Measurements from ENCODE around the gene TSPAN17. TPM values are rescaled to one million over a fixed set of nuclear protein-coding genes. Genes with fewer than 3 reads are reported as not detected.

The TSPAN17 gene
- total and polyA plus RNA-seq, 9 donors, result 7.5 to 28.5 (median 14.9) TPM

- intact Hi-C loops (cut with DNase I), result no loop called here
- Histone ChIP-seq H3K9me3 (no peaks in the 10 kb centered on the region), H3K27me3 (no peaks in the 10 kb centered on the region), H3K4me3 (no peak overlapping the region), H3K27ac (no peak overlapping the region), H3K4me1 (ENCODE audit: insufficient read depth) (peaks cover 4% of the 10 kb centered on the region), H3K36me3 (no peaks in the 10 kb centered on the region)
- TF ChIP-seq CTCF (IDR thresholded peaks at IDR 0.05), result no peak
- no peak for TF ChIP-seq EP300 (IDR thresholded peaks at IDR 0.05)
- no peak for TF ChIP-seq POLR2A (IDR thresholded peaks at IDR 0.05)
- 2 to 4% (median 2%) methylated on average over 29 to 31 of the region's 31 CpGs for WGBS, 3 donors
- DNase-seq, result peak in 2 of 5 donors; percentile 18 to 65
These were observed 28.1 kb upstream of the TSPAN17 start for GRCh38 chr5:176619203-176619568.

DNA sequence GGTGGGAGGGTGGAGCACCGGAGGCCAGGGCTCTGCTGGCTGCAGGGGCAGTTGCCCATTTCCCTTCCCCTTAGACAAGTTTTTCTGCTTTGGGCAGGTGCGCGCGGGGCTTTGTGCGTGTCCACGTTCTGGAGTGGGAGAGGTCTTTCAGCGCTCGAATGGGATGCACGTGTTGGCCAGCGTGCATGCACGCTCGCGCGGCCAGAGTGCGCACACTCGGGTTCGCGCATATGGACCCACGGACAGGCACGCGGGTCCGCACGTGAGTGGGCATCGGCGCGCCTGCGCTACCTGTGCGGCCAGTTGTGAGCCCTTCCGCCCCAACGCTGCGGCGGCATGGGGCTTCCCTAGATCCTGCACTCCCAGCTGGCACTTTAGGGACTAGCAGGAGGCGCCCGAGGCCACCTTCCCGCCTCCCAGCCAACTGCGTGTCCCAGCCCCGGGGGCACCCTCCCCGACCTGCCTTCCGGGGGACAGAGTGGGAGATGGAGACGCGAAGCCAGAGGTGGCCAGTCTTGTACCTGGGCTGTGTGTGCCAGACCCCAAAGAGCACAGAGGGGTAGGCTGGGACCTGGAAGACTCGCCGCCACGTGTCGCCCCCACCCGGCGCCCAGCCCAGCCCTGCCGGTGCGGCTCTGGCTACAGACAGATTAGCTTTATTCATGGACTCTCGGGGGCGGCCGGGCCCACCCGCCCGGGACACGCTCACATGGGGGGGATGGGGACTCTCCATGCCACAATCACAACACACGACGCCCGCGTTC lies 27.5 kb upstream of the TSPAN17 start:
- TF ChIP-seq POLR2A (IDR thresholded peaks at IDR 0.05) (no peak), CTCF (IDR thresholded peaks at IDR 0.05) (no peak), EP300 (IDR thresholded peaks at IDR 0.05) (no peak)
- DNase-seq, result no peak
- intact Hi-C loops (cut with DNase I), result no loop called here
- WGBS, 3 donors, result 7 to 16% (median 9%) methylated on average over 49 to 59 of the region's 59 CpGs
- Histone ChIP-seq H3K4me1 (ENCODE audit: insufficient read depth) (peaks cover 4% of the 10 kb centered on the region), H3K27me3 (no peaks in the 10 kb centered on the region), H3K27ac (no peak overlapping the region), H3K36me3 (no peaks in the 10 kb centered on the region), H3K9me3 (no peaks in the 10 kb centered on the region), H3K4me3 (no peak overlapping the region)

- intact Hi-C loops (cut with DNase I), result no loop called here
- H3K27me3 ChIP-seq, result no peaks in the 10 kb centered on the region
- H3K4me3 ChIP-seq, result no peak overlapping the region
- H3K27ac ChIP-seq, result no peak overlapping the region
- H3K9me3 ChIP-seq, result no peaks in the 10 kb centered on the region
- no peak for TF ChIP-seq POLR2A (IDR thresholded peaks at IDR 0.05)
- no peak for TF ChIP-seq CTCF (IDR thresholded peaks at IDR 0.05)
- TF ChIP-seq EP300 (IDR thresholded peaks at IDR 0.05), result no peak
- peaks cover 4% of the 10 kb centered on the region for H3K4me1 ChIP-seq (ENCODE audit: insufficient read depth)
- no peaks in the 10 kb centered on the region for H3K36me3 ChIP-seq
- 3 to 5% (median 3%) methylated on average over 31 to 32 of the region's 32 CpGs for WGBS, 3 donors
- DNase-seq, result no peak
These were observed 26.8 kb upstream of the TSPAN17 start for GRCh38 chr5:176620333-176620981.

- no peak overlapping the region for H3K4me3 ChIP-seq
These were observed 25.6 kb upstream of the TSPAN17 start for GRCh38 chr5:176621661-176622079.

More at GRCh38 chr5:176621661-176622079, 25.6 kb upstream of the TSPAN17 start:
- H3K36me3 ChIP-seq, result no peaks in the 10 kb centered on the region
- H3K27ac ChIP-seq, result no peak overlapping the region
- TF ChIP-seq EP300 (IDR thresholded peaks at IDR 0.05) (no peak), POLR2A (IDR thresholded peaks at IDR 0.05) (no peak), CTCF (IDR thresholded peaks at IDR 0.05) (no peak)
- WGBS, 3 donors, result 41 to 45% (median 44%) methylated on average over 13 of the region's 13 CpGs
- no peaks in the 10 kb centered on the region for H3K27me3 ChIP-seq
- H3K4me1 ChIP-seq (ENCODE audit: insufficient read depth), result peaks cover 4% of the 10 kb centered on the region
- intact Hi-C loops (cut with DNase I), result no loop called here
- H3K9me3 ChIP-seq, result no peaks in the 10 kb centered on the region
- no peak for DNase-seq
